HUES48 (cell line): ENCODE measurements around the gene RAB9A.

Experiments
- H3K27ac ChIP-seq: one replicate; pipeline ENCODE4 v1.7.0; 2013; ENCODE audit warnings: low read depth, low read length, inconsistent platforms
- H3K27me3 ChIP-seq: 2 replicates; pipeline ENCODE4 v1.6.1; 2013; ENCODE audit warnings: mild to moderate bottlenecking, low read length; ENCODE audit not compliant: control insufficient read depth, insufficient read depth
- H3K36me3 ChIP-seq: 2 replicates; pipeline ENCODE4 v1.6.1; 2013; ENCODE audit warnings: low read length; ENCODE audit not compliant: control insufficient read depth, insufficient read depth
- H3K4me1 ChIP-seq: 2 replicates; pipeline ENCODE4 v1.6.1; 2013; ENCODE audit warnings: mild to moderate bottlenecking, low read length; ENCODE audit not compliant: control insufficient read depth, insufficient read depth
- H3K4me3 ChIP-seq: 2 replicates; pipeline ENCODE4 v1.5.1; 2013; ENCODE audit warnings: mild to moderate bottlenecking, low read depth, low read length
- H3K9ac ChIP-seq: 2 replicates; pipeline ENCODE4 v1.6.1; 2013; ENCODE audit warnings: mild to moderate bottlenecking, low read depth, low read length, moderate library complexity
- H3K9me3 ChIP-seq: 2 replicates; pipeline ENCODE4 v1.6.1; 2013; ENCODE audit warnings: low read length; ENCODE audit not compliant: control insufficient read depth, insufficient read depth

The RAB9A gene

GRCh38 chrX:13652850-13653693 is 35.9 kb upstream of the RAB9A start, which contains the start of gene TCEANC:
TCEANC (plus strand) TSS chrX:13653141; CDS start chrX:13662509, 9,368 bp downstream.
- no peaks in the 10 kb centered on the region for H3K36me3 ChIP-seq
- peak within 1 kb of the TSS; percentile 56 for H3K9ac ChIP-seq
- H3K27me3 ChIP-seq: no peaks in the 10 kb centered on the region; the same call in none of the 2 replicates
- H3K9me3 ChIP-seq: no peaks in the 10 kb centered on the region
- H3K4me1 ChIP-seq: peaks cover 3% of the 10 kb centered on the region; the same call in 1 of the 2 replicates
- H3K4me3 ChIP-seq: peak within 1 kb of the TSS; percentile 79
- peak within 1 kb of the TSS; percentile 90 for H3K27ac ChIP-seq

- peaks cover 8% of the 10 kb centered on the region for H3K4me1 ChIP-seq
- no peaks in the 10 kb centered on the region for H3K36me3 ChIP-seq
- H3K9ac ChIP-seq: no peak overlapping the region
- peak overlapping the region; percentile 79 for H3K4me3 ChIP-seq
- no peaks in the 10 kb centered on the region for H3K9me3 ChIP-seq
- peak overlapping the region; percentile 90 for H3K27ac ChIP-seq
- H3K27me3 ChIP-seq: no peaks in the 10 kb centered on the region; the same call in none of the 2 replicates
These were observed 34.8 kb upstream of the RAB9A start for GRCh38 chrX:13654116-13654515.

GRCh38 chrX:13655674-13656073 is 33.3 kb upstream of the RAB9A start:
- Histone ChIP-seq H3K9ac (no peak overlapping the region), H3K27me3 (no peaks in the 10 kb centered on the region; the same call in none of the 2 replicates), H3K4me1 (peaks cover 10% of the 10 kb centered on the region)

GRCh38 chrX:13658602-13659001 is 30.3 kb upstream of the RAB9A start:
- Histone ChIP-seq H3K4me3 (no peak overlapping the region), H3K27me3 (no peaks in the 10 kb centered on the region), H3K4me1 (peaks cover 7% of the 10 kb centered on the region), H3K27ac (no peak overlapping the region), H3K9me3 (no peaks in the 10 kb centered on the region), H3K36me3 (peaks cover 10% of the 10 kb centered on the region), H3K9ac (no peak overlapping the region)

More at GRCh38 chrX:13655674-13656073, 33.3 kb upstream of the RAB9A start:
- Histone ChIP-seq H3K27ac (no peak overlapping the region), H3K36me3 (no peaks in the 10 kb centered on the region), H3K9me3 (no peaks in the 10 kb centered on the region), H3K4me3 (no peak overlapping the region)

- no peaks in the 10 kb centered on the region for H3K9me3 ChIP-seq
- H3K4me1 ChIP-seq: peaks cover 7% of the 10 kb centered on the region
- H3K4me3 ChIP-seq: no peak overlapping the region
- H3K9ac ChIP-seq: no peak overlapping the region
- peaks cover 13% of the 10 kb centered on the region for H3K36me3 ChIP-seq
- no peak overlapping the region for H3K27ac ChIP-seq
- no peaks in the 10 kb centered on the region for H3K27me3 ChIP-seq
These were observed 29.9 kb upstream of the RAB9A start for GRCh38 chrX:13659063-13659462.

- Histone ChIP-seq H3K9me3 (no peaks in the 10 kb centered on the region), H3K4me1 (peaks cover 7% of the 10 kb centered on the region), H3K27me3 (no peaks in the 10 kb centered on the region), H3K4me3 (no peak overlapping the region), H3K9ac (no peak overlapping the region), H3K36me3 (peaks cover 13% of the 10 kb centered on the region), H3K27ac (no peak overlapping the region)
These were observed 27.1 kb upstream of the RAB9A start for GRCh38 chrX:13661735-13662288.

GRCh38 chrX:13662355-13662791 is 26.6 kb upstream of the RAB9A start:
- no peaks in the 10 kb centered on the region for H3K27me3 ChIP-seq
- H3K27ac ChIP-seq: no peak overlapping the region
- peaks cover 7% of the 10 kb centered on the region for H3K4me1 ChIP-seq
- no peaks in the 10 kb centered on the region for H3K9me3 ChIP-seq
- no peak overlapping the region for H3K4me3 ChIP-seq
- no peak overlapping the region for H3K9ac ChIP-seq
- H3K36me3 ChIP-seq: peaks cover 13% of the 10 kb centered on the region

- Histone ChIP-seq H3K4me1 (peaks cover 3% of the 10 kb centered on the region), H3K36me3 (peaks cover 13% of the 10 kb centered on the region), H3K4me3 (no peak overlapping the region), H3K9me3 (no peaks in the 10 kb centered on the region), H3K27me3 (no peaks in the 10 kb centered on the region), H3K27ac (no peak overlapping the region), H3K9ac (no peak overlapping the region)
These were observed 24.9 kb upstream of the RAB9A start for GRCh38 chrX:13664020-13664419.

GRCh38 chrX:13666836-13667235 is 22.1 kb upstream of the RAB9A start:
- no peaks in the 10 kb centered on the region for H3K27me3 ChIP-seq
- H3K36me3 ChIP-seq: peaks cover 13% of the 10 kb centered on the region
- H3K27ac ChIP-seq: no peak overlapping the region
- H3K9me3 ChIP-seq: no peaks in the 10 kb centered on the region
- H3K9ac ChIP-seq: no peak overlapping the region
- no peak overlapping the region for H3K4me3 ChIP-seq
- H3K4me1 ChIP-seq: no peaks in the 10 kb centered on the region

GRCh38 chrX:13667919-13668318 is 21.0 kb upstream of the RAB9A start:
- no peak overlapping the region for H3K4me3 ChIP-seq
- H3K27me3 ChIP-seq: no peaks in the 10 kb centered on the region
- H3K9me3 ChIP-seq: no peaks in the 10 kb centered on the region
- peaks cover 9% of the 10 kb centered on the region for H3K36me3 ChIP-seq
- no peaks in the 10 kb centered on the region for H3K4me1 ChIP-seq
- H3K27ac ChIP-seq: no peak overlapping the region
- no peak overlapping the region for H3K9ac ChIP-seq

- H3K27ac ChIP-seq: no peak overlapping the region
- H3K36me3 ChIP-seq: no peaks in the 10 kb centered on the region
- H3K9me3 ChIP-seq: no peaks in the 10 kb centered on the region
- no peaks in the 10 kb centered on the region for H3K4me1 ChIP-seq
- H3K27me3 ChIP-seq: no peaks in the 10 kb centered on the region
- H3K4me3 ChIP-seq: no peak overlapping the region
- no peak overlapping the region for H3K9ac ChIP-seq
These were observed 19.6 kb upstream of the RAB9A start for GRCh38 chrX:13669246-13669737.
